HepG2 (cell line): ENCODE results near the gene CDC26. TPM values are rescaled to one million over a fixed set of nuclear protein-coding genes. Genes with fewer than 3 reads are reported as not detected.

Experiments
- CENPX ChIP-seq: sonication (generic); formaldehyde crosslinking; IDR thresholded peaks from 2 replicates; pipeline ENCODE4 v1.9.0; 2021; ENCODE audit warnings: mild to moderate bottlenecking, missing genetic modification reagents, moderate library complexity
- DBP ChIP-seq: sonication (generic); formaldehyde crosslinking; IDR thresholded peaks from 2 replicates; pipeline ENCODE4 v1.4.0; 2020; ENCODE audit warnings: missing genetic modification reagents; ENCODE audit errors: not compliant biosample characterization
- FOSL2 ChIP-seq: sonication (generic); formaldehyde crosslinking; IDR thresholded peaks from 2 replicates; pipeline ENCODE4 v1.4.0; 2020; ENCODE audit warnings: missing genetic modification reagents
- GMEB1 ChIP-seq: sonication (generic); formaldehyde crosslinking; IDR thresholded peaks from 2 replicates; pipeline ENCODE4 v1.5.1; 2020; ENCODE audit warnings: missing genetic modification reagents, mild to moderate bottlenecking, borderline replicate concordance
- JARID2 ChIP-seq: sonication (generic); formaldehyde crosslinking; IDR thresholded peaks from 2 replicates; pipeline ENCODE4 v1.8.1; 2023; ENCODE audit warnings: missing genetic modification reagents, inconsistent platforms; ENCODE audit not compliant: insufficient replicate concordance
- PHF5A ChIP-seq: IDR thresholded peaks from one replicate; pipeline ENCODE4 v1.6.1; 2018; ENCODE audit warnings: low read depth, missing genetic modification reagents; ENCODE audit not compliant: unreplicated experiment
- RBM39 ChIP-seq: fragments of 200-400 bp; formaldehyde crosslinking; IDR thresholded peaks from one replicate; pipeline ENCODE4 v1.6.1; 2018; ENCODE audit warnings: antibody characterized with exemption, mild to moderate bottlenecking, low read depth, low read length; ENCODE audit not compliant: poor library complexity, severe bottlenecking
- SMARCC2 ChIP-seq: fragments of 450-650 bp; IDR thresholded peaks from 2 replicates; pipeline ENCODE4 v1.6.1; 2017; ENCODE audit warnings: antibody characterized with exemption, mild to moderate bottlenecking
- SMC3 ChIP-seq: IDR thresholded peaks from 2 replicates; pipeline ENCODE4 v1.6.1; 2011; ENCODE audit warnings: low read length, improper control_type of control experiment
- SNAPC5 ChIP-seq: sonication (generic); formaldehyde crosslinking; IDR thresholded peaks from 2 replicates; pipeline ENCODE4 v1.8.1; 2023; ENCODE audit warnings: mild to moderate bottlenecking, missing genetic modification reagents, borderline replicate concordance
- SOX13 ChIP-seq, 3 experiments: fragments of 450-650 bp in 1 of 3; sonication (generic) in 1 of 3; formaldehyde crosslinking in 1 of 3; IDR thresholded peaks in 2 of 3; conservative IDR thresholded peaks in 1 of 3; 2 replicates each; pipeline versions ENCODE4 v1.5.0 to v1.6.1; 2016 to 2020; ENCODE audit warnings: antibody characterized with exemption in 1 of 3, mild to moderate bottlenecking in 1 of 3, missing compliant biosample characterization in 1 of 3, missing genetic modification reagents in 1 of 3, moderate library complexity in 1 of 3
- TRAFD1 ChIP-seq: sonication (generic); formaldehyde crosslinking; IDR thresholded peaks from 2 replicates; pipeline ENCODE4 v1.5.1; 2020; ENCODE audit warnings: missing genetic modification reagents, mild to moderate bottlenecking, borderline replicate concordance
- ZNF224 ChIP-seq: sonication (generic); formaldehyde crosslinking; IDR thresholded peaks from 2 replicates; pipeline ENCODE4 v1.5.0; 2020; ENCODE audit warnings: mild to moderate bottlenecking, missing genetic modification reagents
- ZNF331 ChIP-seq: sonication (generic); formaldehyde crosslinking; IDR thresholded peaks from 2 replicates; pipeline ENCODE4 v1.4.0; 2020; ENCODE audit warnings: missing genetic modification reagents
- ZNF383 ChIP-seq: sonication (generic); formaldehyde crosslinking; IDR thresholded peaks from 2 replicates; pipeline ENCODE4 v1.4.0; 2020; ENCODE audit warnings: missing genetic modification reagents, mild to moderate bottlenecking, borderline replicate concordance
- ZNF501 ChIP-seq: sonication (generic); formaldehyde crosslinking; IDR thresholded peaks from 2 replicates; pipeline ENCODE4 v1.5.1; 2020; ENCODE audit warnings: mild to moderate bottlenecking, moderate library complexity, missing genetic modification reagents
- ZNF580 ChIP-seq: IDR thresholded peaks from 2 replicates; pipeline ENCODE4 v1.6.1; 2016; ENCODE audit warnings: low read depth, borderline replicate concordance
- ZNF598 ChIP-seq: sonication (generic); formaldehyde crosslinking; IDR thresholded peaks from 2 replicates; pipeline ENCODE4 v1.5.1; 2020; ENCODE audit warnings: mild to moderate bottlenecking, missing genetic modification reagents, borderline replicate concordance
- ZNF614 ChIP-seq: IDR thresholded peaks from 2 replicates; pipeline ENCODE4 v1.6.1; 2018; ENCODE audit warnings: missing biosample characterization, missing genetic modification reagents, inconsistent platforms, borderline replicate concordance
- ZNF639 ChIP-seq: conservative IDR thresholded peaks from 2 replicates; pipeline ENCODE4 v1.6.1; 2018; ENCODE audit warnings: missing genetic modification reagents
- ZNF703 ChIP-seq: sonication (generic); formaldehyde crosslinking; IDR thresholded peaks from 2 replicates; pipeline ENCODE4 v1.5.1; 2020; ENCODE audit warnings: missing genetic modification reagents, mild to moderate bottlenecking, moderate library complexity, borderline replicate concordance
- ZNF878 ChIP-seq: sonication (generic); formaldehyde crosslinking; IDR thresholded peaks from 2 replicates; pipeline ENCODE4 v1.8.1; 2023; ENCODE audit warnings: mild to moderate bottlenecking, missing genetic modification reagents, moderate library complexity
- polyA plus RNA-seq, 8 experiments: library from polyadenylated mRNA; depleted of rRNA in 3 of 8; stranded (reverse) in 7 of 8; unstranded in 1 of 8; fragments of >200 nt; fragmentation: Illumina TruSeq in 4 of 8; extraction: Trizol in 4 of 8; gene quantifications; 2 replicates each; pipeline versions ENCODE4 v1.2.1 to v1.2.3, GENCODE V29; 2011 to 2016; ENCODE audit warnings: low read depth in 4 of 8, missing spikeins in 1 of 8, mixed read lengths in 1 of 8; ENCODE audit not compliant: insufficient read depth in 1 of 8
- total RNA-seq, 5 experiments: library from RNA; depleted of rRNA; stranded (reverse); fragments of >200 nt; fragmentation: Illumina TruSeq; extraction: Trizol; gene quantifications; 2 replicates each; pipeline ENCODE4 v1.2.3, GENCODE V29; 2016; ENCODE audit warnings: low read depth in 1 of 5

CDC26 gene
- total and polyA plus RNA-seq, 2 of the 13 experiments (the other 11 are each of a cell fraction or from before 2014, with no cell fraction given), result 26.6 to 57.9 TPM

GRCh38 chr9:113221003-113221799 lies 54.2 kb downstream of the CDC26 start, which contains the start of the genes FKBP15 and SLC31A1 (continued):
- peak; percentile 69; the same call in 1 of the 2 replicates for TF ChIP-seq GMEB1 (CRISPR knock-in tag)
- TF ChIP-seq ZNF639 (CRISPR knock-in tag), result peak; percentile 88
- peak; percentile 9; the same call in 1 of the 2 replicates for TF ChIP-seq SOX13 (IDR thresholded peaks at IDR 0.05)
- TF ChIP-seq SOX13 (CRISPR knock-in tag; conservative IDR thresholded peaks at IDR 0.05 in 1 of 2, IDR thresholded peaks at IDR 0.05 in 1 of 2), result no peak
- no peak for TF ChIP-seq ZNF878 (CRISPR knock-in tag)
- peak; percentile 58 for TF ChIP-seq RBM39
- no peak; the same call in 1 of the 2 replicates for TF ChIP-seq ZNF580 (CRISPR knock-in tag)
- peak; percentile 57; the same call in 1 of the 2 replicates for TF ChIP-seq ZNF598 (CRISPR knock-in tag)
- no peak for TF ChIP-seq PHF5A
- TF ChIP-seq SNAPC5 (CRISPR knock-in tag), result no peak
- TF ChIP-seq ZNF383 (CRISPR knock-in tag), result no peak
- TF ChIP-seq SMC3, result no peak
- TF ChIP-seq ZNF614, result peak; percentile 30; the same call in 1 of the 2 replicates
- no peak for TF ChIP-seq ZNF224 (CRISPR knock-in tag)
- TF ChIP-seq JARID2 (CRISPR knock-in tag), result no peak
- no peak for TF ChIP-seq SMARCC2
- no peak for TF ChIP-seq ZNF703 (CRISPR knock-in tag)
- TF ChIP-seq ZNF501, result peak; percentile 69
- TF ChIP-seq CENPX (CRISPR knock-in tag), result no peak
- peak; percentile 23; the same call in 1 of the 2 replicates for TF ChIP-seq FOSL2
- TF ChIP-seq DBP (CRISPR knock-in tag), result no peak
- TF ChIP-seq TRAFD1, result no peak
- TF ChIP-seq ZNF331 (CRISPR knock-in tag), result no peak; the same call in 1 of the 2 replicates
